BJ (cell line): ENCODE results near the gene FOXN3. TPM values are rescaled to one million over a fixed set of nuclear protein-coding genes. Genes with fewer than 3 reads are reported as not detected.

Experiments used
- CTCF ChIA-PET: fragments of 350-600 bp; formaldehyde crosslinking; extraction: SDS; loops from one replicate; lab custom pipeline; 2021; ENCODE audit warnings: antibody characterized with exemption, inconsistent platforms; lab: Yijun Ruan, JAX
- POLR2A ChIA-PET: fragments of 300-600 bp; sonication (Branson Sonifier 250); formaldehyde crosslinking; extraction: SDS; loops from one replicate; lab custom pipeline; 2021; ENCODE audit warnings: antibody characterized with exemption; lab: Charles Lee
- DNase-seq: peaks from one replicate; pipeline ENCODE4 v3.0.0-alpha.2; 2011; ENCODE audit warnings: low read depth
- H3K27me3 ChIP-seq: 2 replicates; pipeline ENCODE4 v1.6.0; 2011; ENCODE audit warnings: low read length; ENCODE audit not compliant: control insufficient read depth, insufficient read depth
- H3K36me3 ChIP-seq: 2 replicates; pipeline ENCODE4 v1.5.1; 2011; ENCODE audit warnings: low read length; ENCODE audit not compliant: control insufficient read depth, insufficient read depth
- H3K4me3 ChIP-seq: 2 replicates; pipeline ENCODE4 v1.5.1; 2011; ENCODE audit warnings: low read depth, mild to moderate bottlenecking, control low read depth, low read length
- polyA plus RNA-seq: library from polyadenylated mRNA; depleted of rRNA; stranded (reverse); fragments of >200 nt; gene quantifications from 2 replicates; pipeline ENCODE4 v1.2.3, GENCODE V29; 2011
- TF ChIP-seq, protein P1 (sequence below): IDR thresholded peaks from 2 replicates; pipeline ENCODE4 v1.5.1; 2011; ENCODE audit warnings: low read depth, mild to moderate bottlenecking, control low read depth, inconsistent platforms, low read length, moderate library complexity; ENCODE audit not compliant: insufficient read depth

Gene FOXN3
- polyA plus RNA-seq, 1 experiment, result 30.2 TPM

DNA sequence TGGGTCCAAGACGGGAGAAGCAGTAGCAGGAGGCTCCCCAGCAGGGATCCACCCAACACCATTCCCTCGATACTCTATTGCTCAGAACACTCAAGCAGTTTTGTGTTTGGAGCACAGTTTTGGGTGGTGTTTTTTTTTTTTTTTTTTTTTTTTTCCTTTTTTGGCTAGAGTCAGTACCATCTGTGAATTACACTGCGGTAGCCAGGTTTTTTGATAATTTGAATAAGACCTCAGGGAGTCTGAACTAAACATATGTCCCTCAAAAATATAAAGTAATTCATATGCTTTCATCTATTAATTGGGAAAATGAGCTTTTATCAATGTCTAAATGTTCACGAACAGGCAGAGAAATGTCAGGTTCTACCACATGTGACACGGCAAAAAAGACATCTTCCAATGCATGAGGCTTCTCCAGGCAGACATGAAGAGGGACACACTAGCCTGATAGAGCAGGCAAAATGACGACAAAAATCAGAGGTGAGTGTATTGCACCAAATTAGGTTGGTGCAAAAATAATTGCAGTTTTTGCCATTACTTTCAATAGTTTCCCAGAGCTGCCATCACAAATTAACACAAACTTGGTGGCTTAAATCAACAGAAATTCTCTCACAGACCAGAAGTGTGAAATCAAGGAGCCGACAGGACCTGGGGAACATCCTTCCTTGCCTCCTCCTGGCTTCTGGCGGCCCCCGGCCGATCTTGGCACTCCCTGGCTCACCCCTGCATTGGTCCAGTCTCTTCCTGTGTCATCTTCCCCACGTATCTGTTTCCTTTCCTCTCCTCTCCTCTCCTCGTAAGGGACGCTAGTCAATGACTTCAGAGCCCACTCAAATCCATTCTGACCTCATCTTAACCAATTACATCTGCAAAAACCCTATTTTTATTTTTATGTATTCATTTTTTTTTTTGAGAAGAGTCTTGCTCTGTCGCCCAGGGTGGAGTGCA lies 33.9 kb downstream of the FOXN3 start:
- H3K4me3 ChIP-seq, result no peak overlapping the region
- H3K36me3 ChIP-seq, result no peaks in the 10 kb centered on the region
- DNase-seq, result no peak
- CTCF ChIA-PET, result no interaction called here
- POLR2A ChIA-PET, result no interaction called here
- no peaks in the 10 kb centered on the region for H3K27me3 ChIP-seq
- TF ChIP-seq, protein P1, sequence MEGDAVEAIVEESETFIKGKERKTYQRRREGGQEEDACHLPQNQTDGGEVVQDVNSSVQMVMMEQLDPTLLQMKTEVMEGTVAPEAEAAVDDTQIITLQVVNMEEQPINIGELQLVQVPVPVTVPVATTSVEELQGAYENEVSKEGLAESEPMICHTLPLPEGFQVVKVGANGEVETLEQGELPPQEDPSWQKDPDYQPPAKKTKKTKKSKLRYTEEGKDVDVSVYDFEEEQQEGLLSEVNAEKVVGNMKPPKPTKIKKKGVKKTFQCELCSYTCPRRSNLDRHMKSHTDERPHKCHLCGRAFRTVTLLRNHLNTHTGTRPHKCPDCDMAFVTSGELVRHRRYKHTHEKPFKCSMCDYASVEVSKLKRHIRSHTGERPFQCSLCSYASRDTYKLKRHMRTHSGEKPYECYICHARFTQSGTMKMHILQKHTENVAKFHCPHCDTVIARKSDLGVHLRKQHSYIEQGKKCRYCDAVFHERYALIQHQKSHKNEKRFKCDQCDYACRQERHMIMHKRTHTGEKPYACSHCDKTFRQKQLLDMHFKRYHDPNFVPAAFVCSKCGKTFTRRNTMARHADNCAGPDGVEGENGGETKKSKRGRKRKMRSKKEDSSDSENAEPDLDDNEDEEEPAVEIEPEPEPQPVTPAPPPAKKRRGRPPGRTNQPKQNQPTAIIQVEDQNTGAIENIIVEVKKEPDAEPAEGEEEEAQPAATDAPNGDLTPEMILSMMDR, result no peak

DNA sequence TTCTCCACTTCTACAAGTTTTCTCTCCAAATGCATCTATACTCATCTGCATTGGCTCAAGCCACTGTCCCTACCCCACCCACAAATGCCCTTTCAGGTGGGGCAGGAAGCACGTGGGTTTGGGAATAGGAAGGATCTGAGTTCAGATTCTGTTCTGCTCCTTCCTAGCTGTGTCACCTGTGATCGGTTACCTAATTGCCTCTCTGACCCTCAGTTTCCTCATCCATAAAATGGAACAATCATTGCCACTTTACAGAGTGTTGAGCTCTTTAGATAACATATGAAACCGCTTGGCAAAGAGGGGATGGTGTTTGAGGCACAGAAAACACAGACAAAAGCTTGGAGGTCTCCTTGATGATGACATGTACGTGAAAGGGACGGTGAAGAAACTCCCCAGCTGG lies 34.5 kb downstream of the FOXN3 start:
- no peaks in the 10 kb centered on the region for H3K36me3 ChIP-seq
- no peak for DNase-seq
- no peaks in the 10 kb centered on the region for H3K27me3 ChIP-seq
- CTCF ChIA-PET, result no interaction called here
- TF ChIP-seq, protein P1, result no peak
- no peak overlapping the region for H3K4me3 ChIP-seq
- POLR2A ChIA-PET, result no interaction called here

DNA sequence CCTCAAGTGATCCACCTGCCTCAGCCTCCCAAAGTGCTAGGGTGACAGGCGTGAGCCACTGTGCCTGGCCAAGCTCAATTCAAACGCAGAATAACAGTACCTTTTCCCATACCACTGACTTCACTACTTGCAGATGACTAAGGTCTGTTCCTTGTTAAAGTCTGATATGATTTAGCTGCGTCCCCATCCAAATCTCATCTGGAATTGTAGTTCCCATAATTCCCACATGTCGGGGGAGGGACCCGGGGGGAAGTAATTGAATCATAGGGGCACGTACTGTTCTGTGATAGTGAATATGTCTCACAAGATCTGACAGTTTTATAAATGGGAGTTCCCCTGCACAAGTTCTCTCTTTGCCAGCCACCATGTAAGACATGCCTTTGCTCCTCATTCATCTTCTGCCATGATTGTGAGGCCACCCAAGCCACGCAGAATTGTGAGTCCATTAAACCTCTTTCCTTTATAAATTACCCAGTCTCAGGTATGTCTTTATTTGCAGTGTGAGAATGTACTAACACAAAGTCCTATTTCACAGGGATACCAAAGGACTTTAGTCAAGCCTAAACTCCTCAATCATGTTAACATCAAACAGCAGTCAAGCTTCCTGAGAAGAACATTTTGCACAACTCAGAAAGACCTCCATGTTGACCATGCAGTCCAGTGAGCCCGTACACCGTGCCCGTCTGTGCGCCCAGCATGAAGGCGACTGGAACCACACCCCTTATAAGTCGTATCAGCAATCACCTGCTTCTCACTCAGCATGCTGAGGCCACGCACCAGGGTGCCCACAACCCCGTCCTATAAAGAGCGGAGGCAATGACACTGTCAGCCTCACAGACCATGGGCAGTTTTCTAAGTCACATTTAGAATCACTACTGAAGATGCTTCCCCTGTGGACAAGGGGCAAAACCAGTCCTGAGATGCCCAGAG lies 36.9 kb downstream of the FOXN3 start:
- Histone ChIP-seq H3K36me3 (no peaks in the 10 kb centered on the region), H3K4me3 (no peak overlapping the region), H3K27me3 (no peaks in the 10 kb centered on the region)
- POLR2A ChIA-PET, result no interaction called here
- CTCF ChIA-PET, result interaction anchor here (0.7 to 1.2 kb wide), 2 partner anchors 10 to 258 kb away, joined by 3 to 4 read pairs; no protein-coding TSS in a partner anchor
- DNase-seq, result no peak
- TF ChIP-seq, protein P1, result no peak

DNA sequence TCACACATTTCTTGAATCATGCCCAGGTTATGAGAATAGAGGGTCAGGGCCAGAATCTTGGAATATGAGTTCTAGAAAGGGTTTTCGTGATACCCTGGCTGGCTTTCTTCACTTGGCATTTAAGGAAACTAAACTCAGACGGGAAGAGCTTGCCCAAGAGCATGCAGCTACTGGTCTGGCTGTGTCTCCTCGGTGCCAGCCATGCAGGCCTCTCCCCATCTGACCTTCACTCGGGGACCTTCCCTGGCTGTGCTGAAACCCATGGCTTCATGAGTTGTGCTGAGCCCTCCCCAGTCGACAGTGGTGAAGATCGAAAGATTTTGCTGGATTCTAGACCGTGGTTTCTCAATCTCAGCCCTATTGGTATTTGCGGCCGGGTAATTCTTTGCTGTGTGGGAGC lies 38.0 kb downstream of the FOXN3 start:
- ChIA-PET CTCF (interaction anchor here (0.6 to 1.7 kb wide), 4 partner anchors 8 to 338 kb away, joined by 3 to 4 read pairs (median 4); no protein-coding TSS in a partner anchor), POLR2A (no interaction called here)
- Histone ChIP-seq H3K36me3 (no peaks in the 10 kb centered on the region), H3K27me3 (no peaks in the 10 kb centered on the region), H3K4me3 (no peak overlapping the region)
- no peak for DNase-seq
- TF ChIP-seq, protein P1, result no peak

DNA sequence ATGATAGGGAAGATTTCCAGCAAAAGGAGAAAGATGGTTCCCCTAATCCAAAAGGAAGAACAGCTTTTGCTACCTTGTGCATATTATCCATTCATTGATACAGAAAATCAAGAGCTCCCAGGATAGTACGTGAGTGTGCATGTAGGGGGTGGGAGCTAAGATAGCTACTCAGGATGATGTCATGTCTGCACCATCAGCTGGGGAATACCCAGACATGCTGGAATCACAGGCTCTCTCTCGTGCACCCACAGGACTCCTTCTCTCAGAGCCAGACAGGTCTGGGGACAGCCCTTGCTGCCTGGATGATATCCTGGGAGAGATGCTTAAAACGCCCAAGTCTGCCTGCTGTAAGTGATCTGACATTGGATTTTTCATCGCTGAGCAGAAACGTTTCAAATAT lies 38.9 kb downstream of the FOXN3 start:
- H3K27me3 ChIP-seq, result no peaks in the 10 kb centered on the region
- no peak overlapping the region for H3K4me3 ChIP-seq
- ChIA-PET CTCF (interaction anchor here (1.3 to 1.7 kb wide), 2 partner anchors 19 to 337 kb away, joined by 4 read pairs; no protein-coding TSS in a partner anchor), POLR2A (no interaction called here)
- H3K36me3 ChIP-seq, result no peaks in the 10 kb centered on the region
- no peak for DNase-seq
- TF ChIP-seq, protein P1, result no peak
